Erythroblast (primary cell): Measurements from ENCODE around the gene GCNA.
"Not testable (repeated sequence)": the region's sequence is repeated elsewhere in the genome, so short reads cannot be mapped to it uniquely, and the experiment has no call there.

ENCODE experiments used
- DNase-seq, 2 experiments: peaks; one replicate each; lab custom pipeline; 2025; lab: John Stamatoyannopoulos, UW
- GATA1 ChIP-seq: IDR thresholded peaks from 2 replicates; pipeline ENCODE4 v1.6.1; 2011; ENCODE audit warnings: low read depth, mild to moderate bottlenecking, control low read depth, low read length, moderate library complexity
- POLR2A ChIP-seq: IDR thresholded peaks from 2 replicates; pipeline ENCODE4 v1.6.1; 2011; ENCODE audit warnings: mild to moderate bottlenecking, low read length

GCNA gene

GRCh38 chrX:71542411-71542810 lies 35.8 kb upstream of the GCNA start:
- DNase-seq: peak; percentile 14 to 39
- TF ChIP-seq GATA1: no peak
- no peak for TF ChIP-seq POLR2A

DNA sequence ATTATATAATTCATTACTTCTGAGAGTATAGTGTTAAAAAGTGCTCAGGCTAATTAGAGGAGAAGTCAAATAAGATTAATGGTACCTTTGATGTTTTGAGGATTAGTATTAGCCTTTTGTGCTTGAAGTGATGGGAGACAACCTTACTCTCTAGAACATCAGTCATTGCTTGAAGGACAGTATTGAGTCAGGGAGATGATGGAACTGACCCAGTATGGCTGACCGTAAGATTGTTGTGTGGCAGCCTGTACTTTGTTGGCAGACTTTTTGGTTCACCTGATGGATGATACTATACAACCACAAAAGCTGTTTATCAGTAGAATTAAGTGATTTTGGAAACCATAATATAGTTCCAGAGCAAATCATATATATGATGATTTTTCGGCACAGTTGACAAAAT lies 35.4 kb upstream of the GCNA start:
- TF ChIP-seq GATA1: no peak
- no peak for TF ChIP-seq POLR2A
- no peak for DNase-seq

DNA sequence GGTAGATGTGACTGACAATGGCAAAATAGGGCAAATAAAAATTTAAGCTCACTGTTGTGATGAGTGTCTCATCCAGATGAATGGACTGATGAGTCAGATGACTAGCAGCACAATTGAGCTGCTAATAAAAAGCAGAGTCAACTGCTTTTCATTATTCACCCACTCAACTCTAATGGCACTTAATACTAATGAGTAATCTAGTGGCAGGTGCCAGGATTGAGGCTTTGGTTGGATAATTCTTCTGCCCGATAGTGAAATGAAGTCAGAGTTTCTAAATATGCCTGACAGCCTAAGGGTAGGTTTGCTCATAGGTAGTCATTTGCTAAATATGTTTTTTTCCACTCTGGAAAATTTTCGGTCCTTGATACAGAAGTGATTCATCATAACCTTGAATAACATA lies 34.9 kb upstream of the GCNA start:
- no peak for TF ChIP-seq GATA1
- TF ChIP-seq POLR2A: no peak
- DNase-seq: no peak

DNA sequence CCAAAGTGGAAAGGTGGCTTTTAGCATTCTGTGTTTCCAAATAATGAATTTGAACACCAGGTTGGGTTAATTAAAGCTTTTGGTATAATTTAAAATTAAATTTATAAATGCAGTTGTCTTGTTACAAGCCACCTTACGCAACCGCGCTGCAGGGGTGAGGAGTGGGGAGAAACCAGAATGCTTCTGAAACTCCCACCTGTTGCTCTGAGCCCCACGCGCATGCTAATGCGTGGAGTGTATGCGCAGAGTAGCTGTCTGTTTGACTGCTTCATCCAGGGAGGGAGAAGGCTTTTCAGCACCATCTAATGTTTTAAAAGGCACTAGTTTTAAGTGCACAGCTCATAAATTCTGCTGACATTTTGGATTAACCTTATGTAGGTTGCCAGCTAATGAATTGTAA lies 32.9 kb upstream of the GCNA start:
- DNase-seq: no peak
- no peak for TF ChIP-seq GATA1
- no peak for TF ChIP-seq POLR2A

DNA sequence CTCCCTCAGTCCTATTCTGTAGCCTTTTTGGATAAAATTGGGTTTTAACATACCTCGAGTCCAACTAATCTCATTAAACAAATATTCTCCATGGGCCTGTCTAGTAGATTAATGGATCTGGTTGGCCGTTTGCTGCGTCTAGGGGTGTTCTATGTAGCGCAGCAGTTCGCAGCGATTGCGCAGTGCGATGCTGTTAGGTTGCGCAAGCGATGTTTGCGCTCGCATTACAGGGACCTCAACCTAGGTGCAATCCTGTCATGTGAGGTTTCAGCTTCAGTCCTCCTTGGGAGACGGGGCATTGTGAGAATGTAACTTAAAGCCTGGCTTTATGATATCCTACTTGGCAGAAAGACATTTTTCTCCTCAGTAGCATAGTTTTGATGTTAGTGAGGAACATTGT lies 31.4 kb upstream of the GCNA start:
- TF ChIP-seq GATA1 (no peak), POLR2A (no peak)
- no peak for DNase-seq

- no peak for DNase-seq
- TF ChIP-seq GATA1: no peak
- TF ChIP-seq POLR2A: no peak
Measured at GRCh38 chrX:71547339-71547738, 30.9 kb upstream of the GCNA start.

DNA sequence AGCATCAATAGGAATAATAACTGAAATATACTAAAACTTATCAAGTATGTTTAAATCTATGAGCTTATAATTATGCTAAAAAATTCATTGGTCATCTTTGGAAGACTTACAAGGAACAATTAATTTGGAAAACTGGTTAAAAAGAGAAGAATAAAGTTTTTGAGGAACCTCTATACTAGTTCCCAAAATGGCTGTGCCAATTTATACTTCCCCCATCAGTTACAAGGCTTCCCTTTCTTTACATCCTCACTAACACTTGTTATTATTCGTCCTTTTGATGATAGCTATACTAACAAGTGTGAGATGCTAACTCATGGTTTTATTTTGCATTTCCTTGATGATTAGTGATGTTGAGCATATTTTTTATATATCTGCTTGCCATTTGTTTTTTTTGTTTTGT lies 28.3 kb upstream of the GCNA start:
- DNase-seq: no peak
- TF ChIP-seq GATA1: no peak
- TF ChIP-seq POLR2A: no peak

- DNase-seq: peak; percentile 2 to 3
- TF ChIP-seq GATA1: no peak
- no peak for TF ChIP-seq POLR2A
Measured at GRCh38 chrX:71550578-71550977, 27.7 kb upstream of the GCNA start.

DNA sequence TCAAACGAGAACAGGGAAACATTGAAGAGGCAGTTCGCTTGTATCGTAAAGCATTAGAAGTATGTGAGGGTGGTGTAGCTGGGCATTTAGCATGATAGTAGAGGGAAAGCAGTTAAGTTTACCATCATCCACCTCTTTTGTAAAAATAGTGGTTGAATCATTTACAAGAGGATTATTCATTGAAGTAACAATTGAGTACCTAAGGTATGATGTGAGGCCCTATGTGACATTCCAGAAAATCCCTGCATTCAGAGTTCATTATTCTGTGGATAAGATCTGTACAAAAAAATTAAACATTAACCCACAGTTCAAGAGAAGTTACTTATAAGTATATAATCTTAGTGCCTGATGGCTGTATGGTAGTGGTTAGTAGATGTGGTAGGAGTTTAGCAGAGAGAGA lies 22.2 kb upstream of the GCNA start:
- TF ChIP-seq GATA1 (no peak), POLR2A (no peak)
- no peak for DNase-seq

DNA sequence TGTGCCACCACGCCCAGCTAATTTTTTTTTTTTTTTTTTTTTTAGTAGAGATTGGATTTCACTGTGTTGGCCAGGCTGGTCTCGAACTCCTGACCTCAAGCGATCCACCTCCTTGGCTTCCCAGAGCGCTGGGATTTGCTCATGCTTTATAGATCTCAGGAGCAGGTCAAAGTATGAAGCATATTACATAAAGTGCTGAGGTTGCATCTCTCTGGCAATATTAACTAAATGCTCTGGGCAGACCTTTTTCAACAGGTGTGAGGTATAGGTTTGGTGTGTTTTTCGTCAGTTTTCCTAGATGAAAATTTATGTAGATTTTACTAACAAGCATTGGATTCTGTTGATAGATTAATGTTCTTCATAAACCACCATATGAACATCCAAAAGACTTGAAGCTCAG lies 19.3 kb upstream of the GCNA start:
- TF ChIP-seq POLR2A (no peak), GATA1 (no peak)
- no peak for DNase-seq

DNA sequence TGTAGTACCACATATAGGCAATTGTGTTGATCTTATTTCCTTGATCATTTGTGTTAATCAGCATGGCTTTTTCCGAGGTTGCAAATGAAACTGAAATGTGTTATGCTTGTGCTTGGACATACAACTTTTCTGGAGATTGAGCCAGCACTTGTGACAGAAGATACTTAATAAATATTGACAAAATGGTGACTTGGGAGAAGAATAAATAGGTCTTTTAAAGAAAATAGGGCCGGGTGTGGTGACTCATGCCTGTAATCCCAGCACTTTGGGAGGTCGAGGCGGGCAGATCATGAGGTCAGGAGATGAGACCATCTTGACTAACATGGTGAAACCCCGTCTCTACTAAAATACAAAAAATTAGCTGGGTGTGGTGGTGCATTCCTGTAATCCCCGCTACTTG lies 18.5 kb upstream of the GCNA start:
- not testable (repeated sequence) for DNase-seq

DNA sequence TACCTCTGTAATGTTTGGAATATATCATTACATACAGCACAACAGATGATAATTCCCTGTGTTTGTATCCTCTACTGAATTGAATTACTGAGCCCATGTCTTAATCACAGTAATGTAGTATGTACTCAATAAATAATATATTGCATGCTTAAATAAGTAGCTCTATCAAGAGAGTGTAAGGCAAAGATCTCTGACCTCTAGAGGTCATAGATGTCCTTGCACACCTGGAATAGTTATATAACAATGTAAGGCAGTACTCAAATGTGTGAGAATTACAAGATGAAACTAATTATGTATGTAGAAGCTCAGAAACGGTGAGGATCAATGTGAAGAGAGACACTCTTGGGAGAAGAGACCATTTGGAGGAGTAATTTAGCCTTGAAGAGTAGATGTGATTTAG lies 14.3 kb upstream of the GCNA start:
- TF ChIP-seq GATA1: no peak
- no peak for TF ChIP-seq POLR2A
- DNase-seq: no peak

GRCh38 chrX:71565474-71566041 lies 12.7 kb upstream of the GCNA start:
- DNase-seq: peak; percentile 84 to 90

DNA sequence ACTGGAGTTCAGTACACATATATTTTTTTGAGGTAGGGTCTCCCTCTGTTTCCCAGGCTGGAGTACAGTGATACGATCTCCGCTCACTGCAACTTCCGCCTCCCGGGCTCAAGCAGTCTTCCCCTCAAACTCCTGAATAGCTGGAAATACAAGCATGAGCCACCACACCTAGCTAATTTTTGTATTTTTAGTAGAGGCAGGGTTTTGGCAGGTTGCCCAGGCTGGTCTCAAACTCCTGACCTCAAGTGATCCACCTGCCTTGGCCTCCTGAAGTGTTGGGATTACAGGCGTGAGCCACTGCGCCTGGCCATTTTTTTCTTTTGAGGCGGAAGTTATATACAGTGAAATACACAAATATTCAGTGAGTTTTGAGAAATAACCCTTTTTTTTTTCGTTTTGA lies 6.8 kb upstream of the GCNA start:
- DNase-seq: peak; percentile 2 to 3

More at GRCh38 chrX:71565474-71566041, 12.7 kb upstream of the GCNA start:
- TF ChIP-seq GATA1: no peak
- no peak for TF ChIP-seq POLR2A

- no peak for DNase-seq
- TF ChIP-seq GATA1 (no peak), POLR2A (no peak)
Measured at GRCh38 chrX:71573590-71573989, 4.6 kb upstream of the GCNA start.

DNA sequence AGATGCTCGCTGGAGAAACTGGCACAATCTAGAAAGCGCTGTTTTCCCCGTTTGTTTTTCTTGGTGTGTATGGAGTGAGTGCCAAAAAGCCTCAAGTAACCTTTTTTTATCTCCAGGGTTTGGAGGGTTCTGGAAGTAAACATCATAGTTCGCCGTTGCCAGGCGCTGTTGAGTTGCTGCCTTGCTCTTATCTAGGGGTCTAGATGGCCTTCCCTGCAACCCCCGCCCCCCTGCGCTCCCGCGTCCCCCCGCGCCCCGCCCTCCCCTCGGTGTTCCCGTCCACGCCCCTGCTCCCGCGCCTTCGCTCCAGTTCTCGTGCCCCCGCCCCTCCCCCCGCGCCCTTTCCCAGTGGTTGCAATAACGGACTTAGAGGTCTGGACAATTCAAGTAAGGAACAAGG lies 555 bp upstream of the GCNA start:
- TF ChIP-seq POLR2A: no peak
- no peak for TF ChIP-seq GATA1

More for the DNA sequence above, 555 bp upstream of the GCNA start:
- peak; percentile 13 to 19 for DNase-seq
